Stomach (tissue), 4 donors: Measurements from ENCODE around the gene CAPN5.

Experiments used
- CTCF ChIP-seq, 7 experiments: fragments of 450-650 bp in 4 of 7; fragments of 200-600 bp in 3 of 7; sonication (generic) in 3 of 7; IDR thresholded peaks; one replicate each; pipeline ENCODE4 v1.5.1; 2016 to 2019; ENCODE audit warnings: antibody characterized with exemption in 7 of 7, control low read depth in 2 of 7, mild to moderate bottlenecking in 1 of 7
- POLR2A ChIP-seq, 4 donors: fragments of 450-650 bp; IDR thresholded peaks; one replicate each; pipeline ENCODE4 v1.6.1; 2016; ENCODE audit warnings: antibody characterized with exemption in 4 of 4, control low read depth in 2 of 4, mild to moderate bottlenecking in 1 of 4, moderate library complexity in 1 of 4
- POLR2AphosphoS5 ChIP-seq, 3 donors: sonication (generic); formaldehyde crosslinking; IDR thresholded peaks; one replicate each; pipeline ENCODE4 v1.6.1; 2016; ENCODE audit warnings: antibody characterized with exemption in 3 of 3

GRCh38 chr11:77046060-77046501 is 20.7 kb upstream of the CAPN5 start:
- TF ChIP-seq CTCF (IDR thresholded peaks at IDR 0.05) (peak in 5 of 7 experiments; percentile 51 to 86 (median 82)), POLR2A (IDR thresholded peaks at IDR 0.05) (no peak), POLR2AphosphoS5 (IDR thresholded peaks at IDR 0.05) (peak in 1 of 3 donors; percentile 33)
